Measurements from ENCODE around the gene ANXA4.
"Not testable (repeated sequence)": the region's sequence is repeated elsewhere in the genome, so short reads cannot be mapped to it uniquely, and the experiment has no call there.

The ANXA4 gene

GRCh38 chr2:69811591-69811990 is 69.7 kb downstream of the ANXA4 start:
- DNase-seq, result no peak

GRCh38 chr2:69815717-69816116 is 73.8 kb downstream of the ANXA4 start:
- DNase-seq, result no peak

GRCh38 chr2:69816923-69817542 is 75.1 kb downstream of the ANXA4 start:
- peak; percentile 79 to 87 for DNase-seq

- DNase-seq, result no peak
These were observed 76.0 kb downstream of the ANXA4 start for GRCh38 chr2:69817729-69818501.

- no peak for DNase-seq
These were observed 86.0 kb downstream of the ANXA4 start for GRCh38 chr2:69827796-69828540.

- DNase-seq, result no peak
These were observed 87.0 kb downstream of the ANXA4 start for GRCh38 chr2:69828938-69829255.

- DNase-seq, result peak; percentile 97 to 99
These were observed 87.5 kb downstream of the ANXA4 start, which contains the start of gene GMCL1 for GRCh38 chr2:69829256-69830044. GMCL1 (plus strand) TSS chr2:69829660; CDS start chr2:69829893, 233 bp downstream.

- DNase-seq, result peak; percentile 22 to 57
These were observed 88.3 kb downstream of the ANXA4 start for GRCh38 chr2:69830045-69830905.

GRCh38 chr2:69830906-69831241 is 88.9 kb downstream of the ANXA4 start:
- not testable (repeated sequence) for DNase-seq

GRCh38 chr2:69831354-69831905 is 89.5 kb downstream of the ANXA4 start:
- no peak for DNase-seq

GRCh38 chr2:69833752-69834151 is 91.8 kb downstream of the ANXA4 start:
- no peak for DNase-seq

GRCh38 chr2:69835666-69836065 is 93.7 kb downstream of the ANXA4 start:
- no peak for DNase-seq

GRCh38 chr2:69836316-69836715 is 94.4 kb downstream of the ANXA4 start:
- DNase-seq, result peak in 1 of 2 donors; percentile 2

GRCh38 chr2:69837533-69837932 is 95.6 kb downstream of the ANXA4 start:
- no peak for DNase-seq

GRCh38 chr2:69843993-69844392 is 102.1 kb downstream of the ANXA4 start:
- DNase-seq, result no peak

- no peak for DNase-seq
These were observed 102.6 kb downstream of the ANXA4 start for GRCh38 chr2:69844560-69844959.

GRCh38 chr2:69846182-69847067 is 104.5 kb downstream of the ANXA4 start:
- no peak for DNase-seq

GRCh38 chr2:69847068-69847828 is 105.3 kb downstream of the ANXA4 start:
- no peak for DNase-seq

GRCh38 chr2:69848186-69848790 is 106.4 kb downstream of the ANXA4 start:
- DNase-seq, result no peak
